GM12892 (cell line): Measurements from ENCODE around the gene TEAD1.
"Not testable (repeated sequence)": the region's sequence is repeated elsewhere in the genome, so short reads cannot be mapped to it uniquely, and the experiment has no call there.

Experiments
- DNase-seq: peaks from one replicate; pipeline ENCODE4 v3.0.0; 2011; ENCODE audit not compliant: insufficient read length
- FAIRE-seq: peaks from 2 replicates; lab custom pipeline; 2011; peaks lifted over from hg19 to GRCh38; lab: Jason Lieb, UNC
- POLR2A ChIP-seq: IDR thresholded peaks from 2 replicates; pipeline ENCODE4 v1.6.1; 2011; ENCODE audit warnings: low read depth, low read length, control low read depth
- POLR2AphosphoS5 ChIP-seq: IDR thresholded peaks from 2 replicates; pipeline ENCODE4 v1.6.1; 2011; ENCODE audit warnings: low read depth, low read length, control low read depth
- TAF1 ChIP-seq: IDR thresholded peaks from 2 replicates; pipeline ENCODE4 v1.6.1; 2011; ENCODE audit warnings: low read depth, mild to moderate bottlenecking, control low read depth, low read length, borderline replicate concordance

Gene TEAD1

GRCh38 chr11:12862696-12863469, 188.7 kb downstream of the TEAD1 start:
- no peak for FAIRE-seq
- TF ChIP-seq TAF1 (no peak), POLR2AphosphoS5 (no peak), POLR2A (no peak)
- no peak for DNase-seq

- DNase-seq, result no peak
- TF ChIP-seq POLR2A (no peak), TAF1 (no peak), POLR2AphosphoS5 (no peak)
- FAIRE-seq, result no peak
Observed at GRCh38 chr11:12863605-12864121, 189.4 kb downstream of the TEAD1 start.

GRCh38 chr11:12864316-12865156, 190.3 kb downstream of the TEAD1 start:
- FAIRE-seq, result no peak
- no peak for DNase-seq
- TF ChIP-seq POLR2A, result no peak
- TF ChIP-seq POLR2AphosphoS5, result no peak
- TF ChIP-seq TAF1, result no peak

- FAIRE-seq (peak; percentile 9), DNase-seq (no peak)
- TF ChIP-seq POLR2A (no peak), TAF1 (no peak)
Observed at GRCh38 chr11:12865863-12866595, 191.8 kb downstream of the TEAD1 start.

- FAIRE-seq, result no peak
- DNase-seq, result no peak
Observed at GRCh38 chr11:12867531-12867930, 193.3 kb downstream of the TEAD1 start.

GRCh38 chr11:12868315-12869073, 194.3 kb downstream of the TEAD1 start:
- TF ChIP-seq POLR2A (no peak), TAF1 (no peak), POLR2AphosphoS5 (no peak)
- no peak for FAIRE-seq
- no peak for DNase-seq

More at GRCh38 chr11:12867531-12867930, 193.3 kb downstream of the TEAD1 start:
- no peak for TF ChIP-seq POLR2A
- no peak for TF ChIP-seq POLR2AphosphoS5
- no peak for TF ChIP-seq TAF1

- TF ChIP-seq POLR2A, result no peak
- TF ChIP-seq TAF1, result no peak
- no peak for TF ChIP-seq POLR2AphosphoS5
- no peak for DNase-seq
- no peak for FAIRE-seq
Observed at GRCh38 chr11:12871241-12871640, 197.0 kb downstream of the TEAD1 start.

- DNase-seq (no peak), FAIRE-seq (no peak)
- TF ChIP-seq POLR2AphosphoS5 (no peak), TAF1 (no peak), POLR2A (no peak)
Observed at GRCh38 chr11:12871788-12872321, 197.6 kb downstream of the TEAD1 start.

GRCh38 chr11:12876340-12876739, 202.1 kb downstream of the TEAD1 start:
- FAIRE-seq, result no peak
- DNase-seq, result no peak
- no peak for TF ChIP-seq TAF1
- TF ChIP-seq POLR2A, result no peak
- no peak for TF ChIP-seq POLR2AphosphoS5

GRCh38 chr11:12876988-12877387, 202.8 kb downstream of the TEAD1 start:
- no peak for TF ChIP-seq POLR2AphosphoS5
- no peak for TF ChIP-seq TAF1
- TF ChIP-seq POLR2A, result no peak
- FAIRE-seq, result no peak
- DNase-seq, result no peak

- not testable (repeated sequence) for FAIRE-seq
Observed at GRCh38 chr11:12877508-12877907, 203.3 kb downstream of the TEAD1 start.

More at GRCh38 chr11:12877508-12877907, 203.3 kb downstream of the TEAD1 start:
- DNase-seq, result not testable (repeated sequence)
